Inferior parietal cortex (tissue), 1 donor: ENCODE measurements around the gene CAPN5.

Source experiments
- DNase-seq: peaks from one replicate; pipeline ENCODE4 v3.0.0-alpha.2; 2016; ENCODE audit errors: extremely low spot score

The CAPN5 gene

GRCh38 chr11:77170107-77170506 is 103.3 kb downstream of the CAPN5 start:
- DNase-seq: no peak

GRCh38 chr11:77171254-77171653 is 104.5 kb downstream of the CAPN5 start:
- DNase-seq: no peak

- no peak for DNase-seq
Measured at GRCh38 chr11:77171885-77172665, 105.3 kb downstream of the CAPN5 start.

GRCh38 chr11:77172666-77172982 is 105.9 kb downstream of the CAPN5 start:
- DNase-seq: no peak

GRCh38 chr11:77173494-77173893 is 106.7 kb downstream of the CAPN5 start:
- no peak for DNase-seq

- DNase-seq: no peak
Measured at GRCh38 chr11:77174559-77174958, 107.8 kb downstream of the CAPN5 start.

- no peak for DNase-seq
Measured at GRCh38 chr11:77175021-77175842, 108.5 kb downstream of the CAPN5 start.
